Neural cell (in vitro differentiated cells): ENCODE results near the gene FGF14.

ENCODE experiments used
- CTCF ChIP-seq: fragments of 450-650 bp; IDR thresholded peaks from 2 replicates; pipeline ENCODE4 v1.5.1; 2014; ENCODE audit warnings: antibody characterized with exemption, mild to moderate bottlenecking, moderate library complexity; ENCODE audit not compliant: poor library complexity, severe bottlenecking
- EZH2 ChIP-seq: fragments of 200-600, 300-800 bp; shearing (Covaris generic), sonication (generic); IDR thresholded peaks from 2 replicates; pipeline ENCODE4 v1.6.1; 2014; ENCODE audit warnings: antibody characterized with exemption, low read length, borderline replicate concordance, mild to moderate bottlenecking; ENCODE audit not compliant: insufficient read depth, poor library complexity, severe bottlenecking
- POLR2AphosphoS5 ChIP-seq: IDR thresholded peaks from 2 replicates; pipeline ENCODE4 v1.6.1; 2012
- RAD21 ChIP-seq: fragments of 450-650 bp; conservative IDR thresholded peaks from 2 replicates; pipeline ENCODE4 v1.6.1; 2014; ENCODE audit warnings: antibody characterized with exemption, mild to moderate bottlenecking, moderate library complexity
- TAF1 ChIP-seq: IDR thresholded peaks from 2 replicates; pipeline ENCODE4 v1.6.1; 2012; ENCODE audit warnings: low read depth
- TF ChIP-seq, protein P1 (sequence below): IDR thresholded peaks from 2 replicates; pipeline ENCODE4 v1.6.1; 2012; ENCODE audit warnings: borderline replicate concordance

- TF ChIP-seq CTCF (no peak), POLR2AphosphoS5 (no peak), EZH2 (no peak), RAD21 (no peak), TAF1 (no peak)
- TF ChIP-seq, protein P1, sequence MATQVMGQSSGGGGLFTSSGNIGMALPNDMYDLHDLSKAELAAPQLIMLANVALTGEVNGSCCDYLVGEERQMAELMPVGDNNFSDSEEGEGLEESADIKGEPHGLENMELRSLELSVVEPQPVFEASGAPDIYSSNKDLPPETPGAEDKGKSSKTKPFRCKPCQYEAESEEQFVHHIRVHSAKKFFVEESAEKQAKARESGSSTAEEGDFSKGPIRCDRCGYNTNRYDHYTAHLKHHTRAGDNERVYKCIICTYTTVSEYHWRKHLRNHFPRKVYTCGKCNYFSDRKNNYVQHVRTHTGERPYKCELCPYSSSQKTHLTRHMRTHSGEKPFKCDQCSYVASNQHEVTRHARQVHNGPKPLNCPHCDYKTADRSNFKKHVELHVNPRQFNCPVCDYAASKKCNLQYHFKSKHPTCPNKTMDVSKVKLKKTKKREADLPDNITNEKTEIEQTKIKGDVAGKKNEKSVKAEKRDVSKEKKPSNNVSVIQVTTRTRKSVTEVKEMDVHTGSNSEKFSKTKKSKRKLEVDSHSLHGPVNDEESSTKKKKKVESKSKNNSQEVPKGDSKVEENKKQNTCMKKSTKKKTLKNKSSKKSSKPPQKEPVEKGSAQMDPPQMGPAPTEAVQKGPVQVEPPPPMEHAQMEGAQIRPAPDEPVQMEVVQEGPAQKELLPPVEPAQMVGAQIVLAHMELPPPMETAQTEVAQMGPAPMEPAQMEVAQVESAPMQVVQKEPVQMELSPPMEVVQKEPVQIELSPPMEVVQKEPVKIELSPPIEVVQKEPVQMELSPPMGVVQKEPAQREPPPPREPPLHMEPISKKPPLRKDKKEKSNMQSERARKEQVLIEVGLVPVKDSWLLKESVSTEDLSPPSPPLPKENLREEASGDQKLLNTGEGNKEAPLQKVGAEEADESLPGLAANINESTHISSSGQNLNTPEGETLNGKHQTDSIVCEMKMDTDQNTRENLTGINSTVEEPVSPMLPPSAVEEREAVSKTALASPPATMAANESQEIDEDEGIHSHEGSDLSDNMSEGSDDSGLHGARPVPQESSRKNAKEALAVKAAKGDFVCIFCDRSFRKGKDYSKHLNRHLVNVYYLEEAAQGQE: no peak
These were observed 429.7 kb downstream of the FGF14 start for GRCh38 chr13:101972191-101972590.
